C4-2B (cell line): ENCODE measurements around the gene KRTAP25-1.

Source experiments
- ZFX ChIP-seq: fragments of 450-650 bp; IDR thresholded peaks from 2 replicates; pipeline ENCODE4 v1.6.1; 2017
- TF ChIP-seq, protein P1 (sequence below): fragments of 450-650 bp; conservative IDR thresholded peaks from 2 replicates; pipeline ENCODE4 v1.5.1; 2017; ENCODE audit warnings: mild to moderate bottlenecking

DNA sequence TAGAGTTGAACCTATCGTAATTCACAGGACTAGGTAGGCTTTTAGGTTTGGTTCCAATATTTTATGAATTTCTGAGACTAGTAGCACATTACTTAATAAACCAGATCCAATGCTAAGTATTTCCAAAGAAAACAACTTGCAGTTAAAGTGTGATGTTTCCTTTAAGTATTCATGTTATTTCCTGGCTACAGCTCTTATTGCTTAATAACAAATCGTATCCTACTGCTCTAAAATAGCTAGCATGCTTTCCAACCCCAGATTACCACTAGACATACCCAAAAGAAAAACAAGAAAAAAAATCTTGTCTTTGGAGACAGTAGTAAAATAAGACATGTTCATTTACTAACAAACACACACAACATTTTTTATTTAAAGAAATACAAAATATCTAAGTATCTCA, 47.3 kb upstream of the KRTAP25-1 start:
- TF ChIP-seq, protein P1, sequence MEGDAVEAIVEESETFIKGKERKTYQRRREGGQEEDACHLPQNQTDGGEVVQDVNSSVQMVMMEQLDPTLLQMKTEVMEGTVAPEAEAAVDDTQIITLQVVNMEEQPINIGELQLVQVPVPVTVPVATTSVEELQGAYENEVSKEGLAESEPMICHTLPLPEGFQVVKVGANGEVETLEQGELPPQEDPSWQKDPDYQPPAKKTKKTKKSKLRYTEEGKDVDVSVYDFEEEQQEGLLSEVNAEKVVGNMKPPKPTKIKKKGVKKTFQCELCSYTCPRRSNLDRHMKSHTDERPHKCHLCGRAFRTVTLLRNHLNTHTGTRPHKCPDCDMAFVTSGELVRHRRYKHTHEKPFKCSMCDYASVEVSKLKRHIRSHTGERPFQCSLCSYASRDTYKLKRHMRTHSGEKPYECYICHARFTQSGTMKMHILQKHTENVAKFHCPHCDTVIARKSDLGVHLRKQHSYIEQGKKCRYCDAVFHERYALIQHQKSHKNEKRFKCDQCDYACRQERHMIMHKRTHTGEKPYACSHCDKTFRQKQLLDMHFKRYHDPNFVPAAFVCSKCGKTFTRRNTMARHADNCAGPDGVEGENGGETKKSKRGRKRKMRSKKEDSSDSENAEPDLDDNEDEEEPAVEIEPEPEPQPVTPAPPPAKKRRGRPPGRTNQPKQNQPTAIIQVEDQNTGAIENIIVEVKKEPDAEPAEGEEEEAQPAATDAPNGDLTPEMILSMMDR = no peak
- no peak for TF ChIP-seq ZFX
